Measurements from ENCODE around the gene HNRNPLL.

GRCh38 chr2:38557217-38557616, 45.5 kb downstream of the HNRNPLL start:
- TF ChIP-seq CTCF (IDR thresholded peaks at IDR 0.05; ENCODE audit: insufficient read depth, low read depth, low read length) (no peak), EZH2 (IDR thresholded peaks at IDR 0.05; ENCODE audit: insufficient read depth, low read length) (no peak)

All from astrocyte (in vitro differentiated cells and primary cell).